Astrocyte of the spinal cord (primary cell): ENCODE data around the gene TRMT1.

ENCODE experiments used
- DNase-seq: peaks from one replicate; pipeline ENCODE4 v3.0.0; 2011; ENCODE audit warnings: low read depth, low spot score
- H3K4me3 ChIP-seq: 2 replicates; pipeline ENCODE4 v1.5.1; 2011; ENCODE audit warnings: low read depth, mild to moderate bottlenecking, low read length, moderate library complexity
- in situ Hi-C: cut with HindIII; loops from 2 replicates; pipeline ENCODE4 v1.10.0; 2017; ENCODE audit warnings: low sequenced_read_pairs
- TF ChIP-seq, protein P1 (sequence below): IDR thresholded peaks from 2 replicates; pipeline ENCODE4 v1.5.1; 2012; ENCODE audit warnings: low read depth, mild to moderate bottlenecking, low read length, inconsistent platforms

Gene TRMT1

DNA sequence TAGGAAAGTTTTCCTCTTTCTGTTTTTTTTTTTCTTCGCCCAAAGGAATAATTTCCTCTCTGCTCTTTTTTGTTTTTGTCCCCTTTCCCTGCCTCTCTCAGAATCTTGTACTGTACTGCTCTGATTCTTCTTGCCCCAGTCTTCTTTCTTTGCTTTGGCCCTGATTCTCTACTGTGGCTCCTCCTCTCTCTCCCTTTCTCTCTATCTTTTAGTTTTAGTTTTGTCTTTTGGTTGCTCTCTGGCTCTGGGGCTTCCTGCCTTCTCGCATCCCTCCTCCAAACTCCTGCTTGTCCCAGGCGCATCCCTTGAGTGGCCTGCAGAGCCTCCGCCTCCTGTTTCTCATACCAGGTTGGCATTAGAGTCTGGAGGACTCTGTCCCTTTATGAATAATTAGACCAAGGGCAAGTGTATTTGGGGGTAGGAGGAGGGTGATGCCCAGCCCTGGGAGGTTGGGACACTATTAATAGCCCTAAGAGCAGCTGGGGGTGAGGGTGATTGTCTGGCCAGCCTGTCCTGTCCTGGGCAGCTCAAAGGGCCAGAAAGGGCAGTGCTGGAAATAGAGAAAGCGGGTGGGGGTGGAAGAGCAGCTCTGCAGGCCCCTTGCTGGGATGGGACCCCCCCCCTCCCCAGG lies 53.0 kb downstream of the TRMT1 start:
- DNase-seq, result no peak
- H3K4me3 ChIP-seq, result no peak overlapping the region
- TF ChIP-seq, protein P1, sequence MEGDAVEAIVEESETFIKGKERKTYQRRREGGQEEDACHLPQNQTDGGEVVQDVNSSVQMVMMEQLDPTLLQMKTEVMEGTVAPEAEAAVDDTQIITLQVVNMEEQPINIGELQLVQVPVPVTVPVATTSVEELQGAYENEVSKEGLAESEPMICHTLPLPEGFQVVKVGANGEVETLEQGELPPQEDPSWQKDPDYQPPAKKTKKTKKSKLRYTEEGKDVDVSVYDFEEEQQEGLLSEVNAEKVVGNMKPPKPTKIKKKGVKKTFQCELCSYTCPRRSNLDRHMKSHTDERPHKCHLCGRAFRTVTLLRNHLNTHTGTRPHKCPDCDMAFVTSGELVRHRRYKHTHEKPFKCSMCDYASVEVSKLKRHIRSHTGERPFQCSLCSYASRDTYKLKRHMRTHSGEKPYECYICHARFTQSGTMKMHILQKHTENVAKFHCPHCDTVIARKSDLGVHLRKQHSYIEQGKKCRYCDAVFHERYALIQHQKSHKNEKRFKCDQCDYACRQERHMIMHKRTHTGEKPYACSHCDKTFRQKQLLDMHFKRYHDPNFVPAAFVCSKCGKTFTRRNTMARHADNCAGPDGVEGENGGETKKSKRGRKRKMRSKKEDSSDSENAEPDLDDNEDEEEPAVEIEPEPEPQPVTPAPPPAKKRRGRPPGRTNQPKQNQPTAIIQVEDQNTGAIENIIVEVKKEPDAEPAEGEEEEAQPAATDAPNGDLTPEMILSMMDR, result no peak
- in situ Hi-C loops, result no loop called here

DNA sequence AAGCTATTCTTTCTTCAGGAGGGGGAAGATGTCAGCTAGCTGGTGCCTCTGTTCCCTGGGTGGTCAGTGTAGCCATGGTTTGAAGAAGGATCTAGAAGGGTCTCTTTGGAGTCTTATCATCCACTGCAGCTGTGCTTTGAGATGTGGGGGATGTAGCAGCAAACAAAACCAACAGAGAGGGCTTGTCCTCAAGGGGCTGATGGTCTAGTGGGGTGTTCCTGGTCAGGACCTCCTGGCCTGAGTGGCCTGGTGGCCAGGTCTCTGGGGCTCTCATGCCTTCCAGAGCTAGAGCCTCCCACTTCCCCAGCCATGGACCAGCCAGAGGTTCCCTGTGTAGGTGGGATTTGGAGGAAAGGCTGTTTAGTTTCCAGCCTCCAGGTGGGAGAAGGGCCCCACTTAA lies 54.2 kb downstream of the TRMT1 start:
- TF ChIP-seq, protein P1, result no peak
- H3K4me3 ChIP-seq, result no peak overlapping the region
- DNase-seq, result no peak
- in situ Hi-C loops, result no loop called here

- TF ChIP-seq, protein P1, result peak; percentile 91
- DNase-seq, result peak; percentile 74
- in situ Hi-C loops, result no loop called here
- peak overlapping the region; percentile 10 for H3K4me3 ChIP-seq
Observed at GRCh38 chr19:13060964-13061927, 55.3 kb downstream of the TRMT1 start.

- DNase-seq, result no peak
- in situ Hi-C loops, result no loop called here
- TF ChIP-seq, protein P1, result no peak
- no peak overlapping the region for H3K4me3 ChIP-seq
Observed at GRCh38 chr19:13060233-13060963, 56.1 kb downstream of the TRMT1 start.

DNA sequence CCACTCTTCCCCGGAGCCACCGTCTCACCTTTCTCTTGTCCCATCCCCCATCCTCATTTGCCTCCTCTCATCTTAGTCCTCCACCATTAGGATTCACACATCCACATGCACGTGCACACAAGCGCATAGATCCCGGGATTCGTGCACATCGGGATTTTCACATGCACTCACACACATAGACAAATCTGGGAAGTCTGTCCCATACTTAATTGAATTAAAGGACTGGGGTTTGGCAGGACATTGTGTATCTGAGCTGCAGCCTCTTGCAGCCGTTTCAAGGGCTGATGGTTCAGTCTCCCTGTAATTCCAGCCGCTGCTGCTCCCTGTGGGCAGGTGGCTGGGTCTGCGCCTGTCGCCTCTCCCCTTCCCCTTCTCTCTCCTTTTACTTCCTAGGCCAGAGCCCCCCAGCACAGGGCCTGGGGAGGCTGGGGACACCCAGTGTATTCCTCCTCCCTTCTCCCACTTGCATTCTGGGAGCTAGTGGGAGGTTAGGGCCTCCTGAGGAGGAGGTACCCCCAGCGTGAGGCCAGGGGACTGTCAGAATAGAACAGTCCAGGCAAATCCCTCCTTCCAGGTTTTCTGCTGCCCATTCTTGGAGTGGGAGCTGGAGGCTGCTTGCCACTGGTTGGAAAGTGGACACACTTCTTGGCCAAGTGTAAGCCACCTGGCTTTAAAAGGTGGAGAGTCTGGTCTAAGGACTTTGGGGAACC lies 57.4 kb downstream of the TRMT1 start:
- in situ Hi-C loops, result no loop called here
- H3K4me3 ChIP-seq, result no peak overlapping the region
- TF ChIP-seq, protein P1, result peak; percentile 14
- no peak for DNase-seq

GRCh38 chr19:13057744-13058143 lies 58.8 kb downstream of the TRMT1 start:
- no peak overlapping the region for H3K4me3 ChIP-seq
- no peak for DNase-seq
- TF ChIP-seq, protein P1, result no peak
- in situ Hi-C loops, result no loop called here
